ENCODE data around the gene ENDOV. TPM values are rescaled to one million over a fixed set of nuclear protein-coding genes. Genes with fewer than 3 reads are reported as not detected.

ENDOV gene
- total RNA-seq, 1 donor from 2014 or later = 27.6 TPM

- no peak for DNase-seq
Observed at GRCh38 chr17:80468781-80469493, 54.0 kb downstream of the ENDOV start.

- DNase-seq = no peak
Observed at GRCh38 chr17:80469667-80470066, 54.7 kb downstream of the ENDOV start.

DNA sequence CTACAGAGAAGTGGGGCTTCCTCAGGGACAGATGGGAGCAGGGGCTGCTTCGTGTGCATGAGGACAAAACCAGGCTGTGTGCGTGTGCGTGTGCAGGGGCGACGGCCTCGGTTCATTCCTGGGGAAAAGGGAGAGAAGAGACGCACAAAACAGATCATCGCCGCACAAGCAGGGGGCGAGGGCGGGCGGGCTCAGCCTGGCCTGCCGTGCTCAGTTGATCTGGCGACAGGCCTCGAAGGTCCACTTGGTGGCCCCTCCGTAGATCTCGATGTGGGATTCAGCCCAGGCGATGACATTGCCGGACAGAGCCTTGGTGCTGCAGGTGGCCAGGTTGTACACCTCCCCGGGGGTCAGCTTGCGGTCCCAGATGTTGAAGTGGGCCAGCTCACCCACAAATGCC lies 55.6 kb downstream of the ENDOV start:
- DNase-seq = no peak

DNA sequence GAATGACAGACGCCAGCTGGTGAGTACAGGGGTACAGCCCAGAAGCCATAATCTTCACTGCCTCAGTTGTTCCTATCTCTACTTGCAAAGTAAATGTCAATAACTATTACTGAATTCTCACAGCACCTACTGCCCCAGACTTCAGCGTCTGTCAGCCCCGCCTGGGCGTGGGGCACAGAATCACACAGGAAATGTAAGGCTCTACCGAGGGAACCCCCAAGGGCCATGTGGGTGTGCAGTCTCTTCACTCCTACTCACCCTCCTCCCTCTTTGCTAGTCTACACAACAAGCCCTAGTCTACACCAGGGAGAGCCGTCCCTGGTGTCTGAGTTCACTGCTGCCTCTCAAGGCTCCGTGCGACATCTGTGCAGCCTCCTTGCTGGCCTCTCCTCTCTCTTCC lies 57.0 kb downstream of the ENDOV start:
- no peak for DNase-seq

GRCh38 chr17:80472996-80473395 lies 58.0 kb downstream of the ENDOV start:
- no peak for DNase-seq

DNA sequence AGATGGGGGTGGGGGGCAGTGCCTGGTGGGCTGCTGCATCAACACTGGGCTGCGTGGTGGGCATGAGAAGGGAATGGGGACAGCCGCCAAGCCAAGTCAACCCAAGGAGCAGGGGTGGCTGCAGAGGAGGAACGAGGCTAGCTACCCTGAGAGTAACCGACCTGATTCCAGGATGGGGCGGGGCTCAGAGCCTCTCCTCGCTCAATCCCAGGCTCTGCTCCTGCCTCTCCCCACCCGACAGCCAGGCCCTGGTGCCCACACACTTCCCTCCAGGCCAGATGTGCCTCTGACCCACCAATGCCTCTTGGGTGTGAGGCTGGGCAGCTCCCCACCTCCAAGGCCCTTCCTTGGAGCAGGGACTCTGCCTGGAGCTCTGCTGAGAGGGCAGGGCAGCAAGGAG lies 58.7 kb downstream of the ENDOV start:
- no peak for DNase-seq

GRCh38 chr17:80474231-80474960 lies 59.4 kb downstream of the ENDOV start:
- peak; percentile 60 for DNase-seq

- DNase-seq = no peak
Observed at GRCh38 chr17:80474961-80475909, 60.3 kb downstream of the ENDOV start.

DNA sequence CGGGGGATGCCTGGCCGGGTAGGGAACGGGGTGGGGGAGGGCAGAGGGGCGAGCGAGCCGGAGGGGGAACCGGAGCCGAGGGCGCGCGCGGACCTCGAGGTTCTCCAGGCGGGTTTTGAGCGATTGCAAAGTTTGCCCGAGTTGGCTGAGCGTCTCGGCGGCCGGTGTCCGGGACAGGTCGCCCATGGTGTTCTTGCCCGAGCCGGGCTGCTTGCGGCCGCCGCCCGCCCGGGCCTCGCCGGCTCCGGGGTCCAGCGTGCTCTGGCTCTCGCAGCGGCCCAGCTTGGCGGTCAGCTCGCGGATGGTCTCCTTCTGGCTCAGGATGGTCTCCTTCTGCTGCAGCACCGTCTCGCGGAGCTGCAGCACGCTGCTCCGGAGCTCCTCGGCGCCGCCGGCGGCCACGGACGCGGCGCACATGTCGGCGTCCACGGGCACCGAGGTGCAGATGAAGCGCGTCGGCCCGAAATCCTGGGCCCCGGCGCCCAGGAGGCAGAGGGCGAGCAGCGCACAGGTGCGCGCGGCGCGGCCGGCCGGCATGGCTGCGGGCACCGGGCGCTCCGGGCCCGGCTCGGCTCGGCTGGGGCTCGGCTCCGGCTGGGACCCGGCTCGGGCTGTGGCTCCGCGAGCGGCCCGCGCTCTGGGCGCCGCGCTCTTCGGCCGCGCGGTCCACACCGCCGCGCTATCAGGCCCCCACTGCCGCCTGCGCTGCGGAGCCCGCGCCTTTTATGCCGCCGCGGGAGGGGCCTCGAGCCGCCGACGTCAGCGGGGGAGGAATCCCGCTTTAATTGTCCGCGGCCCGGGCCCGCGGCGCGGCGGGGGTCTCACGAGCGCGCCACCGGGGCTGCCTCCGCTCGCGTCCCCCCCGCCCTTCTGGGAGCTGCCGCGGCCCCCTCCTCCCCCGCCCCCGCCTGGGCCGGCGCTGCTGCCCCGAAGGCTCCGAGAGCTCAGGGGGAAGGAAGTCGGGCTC lies 61.2 kb downstream of the ENDOV start, which contains the start of gene NPTX1:
NPTX1 (minus strand) TSS at position 698 of the 967 bp plus-strand sequence; CDS start at position 537, 161 bp downstream.
- peak; percentile 38 for DNase-seq

DNA sequence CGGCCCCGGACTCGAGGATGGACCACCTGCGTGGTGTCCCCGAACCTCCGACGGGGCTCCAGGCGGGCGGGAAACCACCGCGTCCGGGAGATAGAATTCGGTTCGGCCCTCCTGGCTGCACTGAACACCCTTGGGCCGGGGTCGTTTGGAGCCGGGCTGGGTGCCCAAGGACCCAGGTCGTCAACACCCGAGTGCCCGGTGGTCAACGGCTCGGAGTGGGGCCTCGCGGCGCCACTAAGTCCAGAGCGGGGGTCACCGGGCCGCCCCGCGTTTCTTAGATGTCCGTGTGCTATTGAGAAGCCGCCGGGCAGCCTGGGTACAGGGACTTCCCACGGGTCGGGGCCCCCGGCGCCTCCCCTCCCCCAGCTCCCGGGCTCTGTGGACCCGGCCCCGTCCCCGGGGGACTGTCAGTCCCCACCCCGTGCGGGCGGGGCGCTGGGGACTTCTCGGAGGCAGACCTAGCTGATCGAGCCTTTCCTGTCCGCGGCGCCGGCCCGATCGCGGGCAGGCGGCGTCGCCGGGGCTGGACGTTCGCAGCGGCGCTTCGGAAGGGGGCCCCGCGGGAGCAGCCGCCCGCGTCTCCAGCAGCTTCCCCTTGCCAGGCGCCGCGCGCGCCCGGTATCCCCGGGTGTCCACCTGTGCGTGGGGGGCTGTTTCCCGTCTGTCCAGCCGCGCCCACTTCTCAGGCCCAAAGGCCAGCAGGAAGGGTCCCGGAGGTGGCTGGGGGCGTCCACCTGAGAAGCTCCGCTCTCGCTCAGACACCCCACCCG lies 62.1 kb downstream of the ENDOV start:
- DNase-seq = no peak

DNA sequence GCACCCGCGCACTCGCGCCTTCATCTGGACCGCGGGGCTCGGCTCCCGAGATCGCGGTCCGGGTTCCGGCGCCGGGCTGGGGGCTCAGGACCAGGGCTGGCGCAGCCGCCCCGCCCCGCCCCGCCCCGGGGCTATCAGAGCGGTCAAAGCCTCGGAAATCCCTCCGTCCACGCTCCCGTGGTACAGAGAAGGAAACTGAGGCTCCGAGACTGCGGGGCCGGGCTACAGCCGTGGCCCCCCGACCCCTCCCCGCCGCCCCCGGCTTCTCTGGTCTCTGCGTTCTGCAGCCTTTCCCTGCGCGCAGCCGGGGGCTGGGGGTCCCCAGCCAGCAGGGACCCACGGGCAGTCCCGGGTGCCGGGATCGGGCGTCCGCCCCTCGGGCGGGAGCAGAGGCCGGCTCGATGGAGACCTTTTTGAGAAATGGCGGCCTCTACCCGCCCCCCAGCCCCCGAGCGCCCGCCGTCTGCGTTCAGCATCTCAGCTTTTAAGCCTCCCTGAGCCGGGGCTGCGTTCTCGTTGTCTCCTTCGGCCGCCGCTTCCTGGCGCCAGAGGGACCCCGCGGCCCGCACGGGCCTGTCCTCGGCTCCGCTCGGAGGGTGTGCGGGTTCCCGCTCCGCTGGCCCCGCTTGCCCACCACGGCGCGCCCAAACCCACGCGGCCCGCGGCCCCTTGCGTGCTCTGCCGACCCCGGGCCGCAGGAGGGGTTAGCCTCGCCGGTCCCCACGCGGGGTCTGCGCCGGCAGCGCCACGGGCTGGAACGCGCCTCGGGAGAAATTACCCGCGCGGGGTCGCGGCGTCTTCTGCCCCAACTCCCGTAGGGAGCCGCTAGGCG lies 62.9 kb downstream of the ENDOV start:
- DNase-seq = peak; percentile 58

- DNase-seq = no peak
Observed at GRCh38 chr17:80478487-80479245, 63.7 kb downstream of the ENDOV start.

DNA sequence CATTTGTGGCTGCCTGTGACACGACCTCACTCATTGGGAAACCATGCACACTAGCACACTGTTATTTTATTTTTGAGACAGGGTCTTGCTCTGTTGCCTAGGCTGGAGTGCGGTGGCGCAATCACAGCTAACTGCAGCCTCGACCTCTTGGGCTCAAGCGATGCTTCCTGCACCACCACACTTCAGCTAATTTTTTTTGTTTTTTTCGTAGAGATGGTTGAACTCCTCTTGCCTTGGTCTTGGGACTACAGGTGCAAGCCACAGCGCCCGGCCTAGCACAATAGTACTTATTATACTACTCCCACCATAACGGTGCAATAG lies 64.2 kb downstream of the ENDOV start:
- DNase-seq = no peak

GRCh38 chr17:80480248-80480647 lies 65.3 kb downstream of the ENDOV start:
- DNase-seq = no peak

- no peak for DNase-seq
Observed at GRCh38 chr17:80481284-80482057, 66.5 kb downstream of the ENDOV start.

- DNase-seq = no peak
Observed at GRCh38 chr17:80482058-80482318, 67.0 kb downstream of the ENDOV start.

DNA sequence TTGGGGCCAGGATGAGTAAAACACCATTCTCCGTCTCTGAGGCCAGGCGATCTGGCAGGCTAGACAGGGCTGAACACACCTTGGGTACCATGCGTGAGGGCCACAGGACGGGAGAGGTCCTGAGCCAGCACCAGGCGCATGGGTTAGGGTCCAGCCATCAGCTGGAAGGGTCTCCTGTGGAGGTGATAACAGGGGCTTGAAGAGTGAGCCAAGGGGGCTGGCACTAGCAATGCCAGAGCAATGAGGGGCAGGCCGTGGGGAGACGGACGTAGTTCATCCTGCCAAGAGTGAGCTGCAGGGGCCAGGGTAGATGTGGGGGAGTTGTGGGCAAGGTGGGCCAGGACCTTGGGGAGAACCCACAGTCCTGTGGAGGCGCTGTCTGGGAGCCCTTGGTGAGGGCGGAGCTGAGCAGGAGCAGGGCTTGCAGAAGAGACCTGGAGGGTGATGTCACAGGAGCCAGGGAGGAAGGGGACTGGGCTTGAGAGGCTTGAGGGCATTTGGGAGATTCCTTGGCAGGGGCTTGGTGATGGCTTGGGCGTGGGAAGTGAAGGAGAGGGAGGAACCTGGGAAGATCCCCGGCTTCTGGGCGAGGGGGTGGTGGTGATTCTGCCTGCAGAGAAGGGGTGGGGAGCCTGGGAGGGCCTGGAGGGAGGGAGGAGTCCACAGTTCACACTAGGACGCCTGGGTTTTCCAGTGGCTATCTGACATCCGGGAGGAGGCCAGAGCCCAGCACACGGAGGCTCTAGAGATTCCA lies 67.8 kb downstream of the ENDOV start:
- DNase-seq = no peak

DNA sequence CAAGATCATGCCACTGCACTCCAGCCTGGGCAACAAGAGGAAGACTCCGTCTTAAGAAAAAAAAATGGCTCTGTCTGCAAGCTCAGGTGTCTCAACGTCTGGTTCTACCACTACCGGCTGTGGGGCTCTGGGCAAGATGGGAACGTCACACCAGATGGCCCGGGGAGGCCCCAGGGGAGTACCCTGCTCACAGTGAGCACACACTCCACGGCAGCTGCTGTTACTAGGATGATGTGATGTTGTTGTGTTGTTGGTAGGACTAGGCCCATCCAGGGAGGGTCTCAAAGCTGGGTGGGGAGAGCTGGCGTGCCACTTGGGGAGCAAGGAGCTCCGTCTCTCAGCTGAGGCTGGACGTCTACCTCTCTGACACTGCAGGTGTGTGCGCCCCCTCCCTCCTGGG lies 70.9 kb downstream of the ENDOV start:
- no peak for DNase-seq

Measured in dermis blood vessel endothelial cell (primary cell).